Nephron progenitor cell (in vitro differentiated cells): Measurements from ENCODE around the gene TRMU.
A peak's percentile ranks its signal among the peaks of the same experiment; 100 is the strongest.

Source experiments
- DNase-seq: peaks from one replicate; pipeline ENCODE4 v3.0.0; 2021
- H3K27ac Mint-ChIP-seq: 2 replicates; pipeline ENCODE4 v1.8.0; 2021; ENCODE audit warnings: mild to moderate bottlenecking, moderate library complexity, mixed read lengths
- H3K27me3 Mint-ChIP-seq: 2 replicates; pipeline ENCODE4 v1.8.0; 2021; ENCODE audit warnings: mild to moderate bottlenecking, low read depth, mixed read lengths; ENCODE audit not compliant: poor library complexity
- H3K36me3 Mint-ChIP-seq: 2 replicates; pipeline ENCODE4 v1.8.0; 2021; ENCODE audit warnings: low read depth, mixed read lengths
- H3K4me1 Mint-ChIP-seq: 2 replicates; pipeline ENCODE4 v1.8.0; 2021; ENCODE audit warnings: mixed read lengths
- H3K4me3 Mint-ChIP-seq: 2 replicates; pipeline ENCODE4 v1.8.0; 2021; ENCODE audit warnings: mild to moderate bottlenecking, moderate library complexity, mixed read lengths
- H3K9me3 Mint-ChIP-seq: 2 replicates; pipeline ENCODE4 v1.8.0; 2021; ENCODE audit warnings: mild to moderate bottlenecking, moderate library complexity, mixed read lengths
- TF ChIP-seq, protein P1 (sequence below): fragments of 200-600 bp; sonication (generic); IDR thresholded peaks from 2 replicates; pipeline ENCODE4 v1.5.0; 2021; ENCODE audit warnings: antibody characterized with exemption

The TRMU gene

DNA sequence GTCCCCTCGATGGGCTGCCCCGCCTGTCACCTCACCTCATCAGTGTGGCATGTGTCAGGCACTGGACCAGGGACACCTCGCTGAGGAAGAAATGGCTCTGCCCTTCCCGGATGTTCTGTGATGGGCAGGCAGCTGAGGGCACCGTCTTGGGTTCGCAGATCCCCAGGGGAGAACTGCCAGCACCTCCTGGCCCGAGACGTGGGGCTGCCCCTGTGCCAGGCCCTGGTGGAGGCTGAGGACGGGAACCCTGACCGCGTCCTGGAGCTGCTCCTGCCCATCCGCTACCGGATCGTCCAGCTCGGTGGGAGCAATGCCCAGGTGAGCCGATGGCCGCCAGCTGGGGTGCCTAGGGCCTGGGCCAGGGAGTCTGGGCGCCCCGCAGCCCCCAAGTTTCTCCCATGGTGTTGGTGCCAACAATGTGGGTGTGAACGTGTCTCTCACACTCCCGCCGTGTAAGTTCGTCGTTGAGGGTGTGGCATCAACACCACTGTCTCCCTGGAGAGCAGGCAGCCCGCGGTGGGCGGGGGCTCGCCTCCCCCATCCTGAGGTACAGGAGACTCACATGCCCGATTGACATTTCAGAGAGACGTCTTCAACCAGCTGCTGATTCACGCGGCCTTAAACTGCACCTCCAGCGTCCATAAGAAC is 46.1 kb upstream of the TRMU start:
- Mint-ChIP-seq H3K4me3 (no peak overlapping the region), H3K36me3 (peaks cover 34% of the 10 kb centered on the region)

DNA sequence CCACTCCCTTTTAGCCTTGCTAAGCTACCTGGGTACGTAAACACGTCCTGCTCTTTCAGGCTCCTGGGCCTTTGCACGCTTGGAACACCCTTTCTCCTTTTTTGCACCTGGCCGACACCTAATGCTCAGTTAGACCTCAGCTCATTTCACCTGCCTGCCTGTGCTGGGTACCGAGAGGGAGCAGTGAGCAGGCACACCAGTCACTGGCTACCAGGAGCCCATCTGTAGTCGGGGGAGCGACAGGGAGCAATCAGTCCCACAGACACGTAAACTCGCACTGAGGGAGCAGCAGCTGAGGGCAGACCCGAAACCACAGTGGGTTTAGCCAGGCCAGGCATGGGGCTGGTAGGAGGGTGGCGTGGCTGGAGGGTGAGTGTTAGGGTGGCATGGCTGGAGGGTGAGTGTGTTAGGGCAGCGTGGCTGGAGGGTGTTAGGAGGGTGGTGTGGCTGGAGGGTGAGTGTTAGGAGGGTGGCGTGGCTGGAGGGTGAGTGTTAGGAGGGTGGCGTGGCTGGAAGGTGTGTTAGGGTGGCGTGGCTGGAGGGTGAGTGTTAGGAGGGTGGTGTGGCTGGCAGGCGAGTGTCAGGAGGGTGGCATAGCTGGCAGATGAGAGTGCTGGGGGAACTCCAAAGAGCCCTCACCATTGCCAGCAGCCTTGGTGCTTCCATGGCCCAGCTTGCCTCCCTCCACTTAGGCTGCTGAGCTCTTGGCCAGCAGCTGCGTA is 45.2 kb upstream of the TRMU start:
- Mint-ChIP-seq H3K9me3 (no peaks in the 10 kb centered on the region), H3K27me3 (no peaks in the 10 kb centered on the region), H3K4me1 (peaks cover 21% of the 10 kb centered on the region), H3K4me3 (no peak overlapping the region), H3K36me3 (peaks cover 29% of the 10 kb centered on the region), H3K27ac (no peak overlapping the region)
- no peak for DNase-seq
- TF ChIP-seq, protein P1, sequence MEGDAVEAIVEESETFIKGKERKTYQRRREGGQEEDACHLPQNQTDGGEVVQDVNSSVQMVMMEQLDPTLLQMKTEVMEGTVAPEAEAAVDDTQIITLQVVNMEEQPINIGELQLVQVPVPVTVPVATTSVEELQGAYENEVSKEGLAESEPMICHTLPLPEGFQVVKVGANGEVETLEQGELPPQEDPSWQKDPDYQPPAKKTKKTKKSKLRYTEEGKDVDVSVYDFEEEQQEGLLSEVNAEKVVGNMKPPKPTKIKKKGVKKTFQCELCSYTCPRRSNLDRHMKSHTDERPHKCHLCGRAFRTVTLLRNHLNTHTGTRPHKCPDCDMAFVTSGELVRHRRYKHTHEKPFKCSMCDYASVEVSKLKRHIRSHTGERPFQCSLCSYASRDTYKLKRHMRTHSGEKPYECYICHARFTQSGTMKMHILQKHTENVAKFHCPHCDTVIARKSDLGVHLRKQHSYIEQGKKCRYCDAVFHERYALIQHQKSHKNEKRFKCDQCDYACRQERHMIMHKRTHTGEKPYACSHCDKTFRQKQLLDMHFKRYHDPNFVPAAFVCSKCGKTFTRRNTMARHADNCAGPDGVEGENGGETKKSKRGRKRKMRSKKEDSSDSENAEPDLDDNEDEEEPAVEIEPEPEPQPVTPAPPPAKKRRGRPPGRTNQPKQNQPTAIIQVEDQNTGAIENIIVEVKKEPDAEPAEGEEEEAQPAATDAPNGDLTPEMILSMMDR = no peak

More for the DNA sequence above, 46.1 kb upstream of the TRMU start:
- TF ChIP-seq, protein P1 = no peak
- H3K27ac Mint-ChIP-seq = no peak overlapping the region
- H3K9me3 Mint-ChIP-seq = no peaks in the 10 kb centered on the region
- H3K27me3 Mint-ChIP-seq = no peaks in the 10 kb centered on the region
- DNase-seq = no peak
- peaks cover 16% of the 10 kb centered on the region for H3K4me1 Mint-ChIP-seq

DNA sequence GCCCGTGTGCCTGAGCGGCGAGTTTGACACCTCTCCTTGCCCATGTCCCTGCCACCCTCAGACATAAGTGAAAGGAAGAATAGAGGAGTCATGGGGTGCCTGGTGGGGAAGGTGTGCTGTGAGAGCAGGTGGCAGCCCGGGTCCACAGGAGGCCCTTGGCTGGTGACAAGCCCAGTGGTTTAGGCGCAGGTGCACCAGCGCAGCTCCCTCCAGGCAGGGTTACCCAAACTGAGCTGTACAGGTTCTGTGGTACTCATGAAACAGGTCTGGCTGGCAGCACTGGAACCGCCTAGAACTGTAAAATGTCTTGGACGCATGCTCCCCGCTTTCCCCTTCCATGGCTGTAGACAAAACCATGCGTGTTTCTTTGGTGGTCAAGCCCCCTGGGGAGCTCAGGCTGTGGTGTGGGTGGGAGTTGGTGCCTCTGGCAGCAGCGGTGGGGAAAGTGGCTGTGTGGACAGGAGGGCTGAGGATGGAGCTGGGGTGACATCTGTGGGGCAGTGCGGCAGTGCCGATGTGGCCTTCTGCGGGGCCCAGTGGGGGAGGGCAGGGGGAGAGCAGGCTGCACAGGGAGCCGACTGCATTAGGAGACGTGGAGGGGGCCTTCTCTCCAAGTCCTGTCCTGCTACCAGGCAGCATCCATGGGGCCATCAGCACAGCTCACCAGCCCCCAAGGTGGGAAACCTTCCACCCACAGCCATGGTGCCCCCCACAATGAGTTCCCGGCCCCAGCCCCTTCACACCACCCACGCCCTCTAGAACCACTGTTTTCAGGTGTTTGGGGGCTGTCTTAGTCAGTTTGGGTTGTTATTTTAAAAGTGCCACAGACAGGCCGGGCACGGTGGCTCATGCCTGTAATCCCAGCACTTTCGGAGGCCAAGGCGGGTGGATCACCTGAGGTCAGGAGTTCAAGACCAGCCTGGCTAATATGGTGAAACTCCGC is 44.4 kb upstream of the TRMU start:
- H3K27ac Mint-ChIP-seq = no peak overlapping the region
- no peaks in the 10 kb centered on the region for H3K9me3 Mint-ChIP-seq
- H3K4me1 Mint-ChIP-seq = peaks cover 29% of the 10 kb centered on the region
- no peak for DNase-seq
- TF ChIP-seq, protein P1 = no peak
- H3K36me3 Mint-ChIP-seq = peaks cover 20% of the 10 kb centered on the region
- H3K4me3 Mint-ChIP-seq = no peak overlapping the region
- H3K27me3 Mint-ChIP-seq = no peaks in the 10 kb centered on the region

DNA sequence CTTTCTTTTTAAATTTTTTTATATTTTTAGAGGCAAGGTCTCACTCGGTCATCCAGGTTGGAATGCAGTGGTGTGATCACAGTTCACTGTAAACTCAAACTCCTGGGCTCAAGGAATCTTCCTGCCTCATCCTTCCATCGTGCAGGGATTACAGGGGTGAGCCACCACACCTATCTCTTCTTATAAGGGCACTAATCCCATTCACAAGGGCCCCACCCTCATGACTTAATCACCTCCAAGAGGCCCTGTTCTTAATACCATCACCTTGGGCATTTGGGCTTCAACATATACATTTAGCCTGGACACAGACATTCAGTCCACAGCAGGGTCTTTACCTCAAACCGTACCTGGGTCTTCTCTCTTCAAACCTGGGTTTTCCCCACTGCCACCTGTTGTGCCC is 43.3 kb upstream of the TRMU start:
- Mint-ChIP-seq H3K4me1 (peaks cover 36% of the 10 kb centered on the region), H3K27me3 (no peaks in the 10 kb centered on the region), H3K27ac (no peak overlapping the region), H3K36me3 (peaks cover 18% of the 10 kb centered on the region), H3K9me3 (no peaks in the 10 kb centered on the region), H3K4me3 (no peak overlapping the region)
- no peak for DNase-seq
- TF ChIP-seq, protein P1 = no peak

DNA sequence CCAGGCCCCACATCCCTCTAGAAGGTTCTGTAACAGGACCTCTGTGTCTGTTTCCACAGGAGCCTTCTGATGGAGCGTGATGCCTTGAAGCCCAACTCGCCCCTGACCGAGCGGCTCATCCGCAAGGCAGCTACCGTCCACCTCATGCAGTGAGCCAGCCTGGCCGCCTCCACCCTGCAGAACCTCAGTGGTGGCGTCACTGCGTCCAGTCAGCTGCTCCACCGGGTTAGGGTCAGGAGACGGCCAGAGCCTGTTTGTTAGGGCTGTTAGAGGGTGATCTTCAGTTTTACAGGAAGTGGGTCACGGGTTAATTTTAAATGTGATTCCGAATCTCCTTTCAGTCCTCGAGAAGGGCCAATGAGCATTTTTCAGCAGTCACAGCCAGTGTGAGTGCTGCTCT is 42.8 kb upstream of the TRMU start:
- TF ChIP-seq, protein P1 = no peak
- no peak for DNase-seq
- Mint-ChIP-seq H3K27me3 (no peaks in the 10 kb centered on the region), H3K4me3 (no peak overlapping the region), H3K9me3 (no peaks in the 10 kb centered on the region), H3K4me1 (peaks cover 36% of the 10 kb centered on the region), H3K36me3 (peaks cover 15% of the 10 kb centered on the region), H3K27ac (peak overlapping the region; percentile 36)
